ENCODE results near the gene TVP23A.

TVP23A gene

GRCh38 chr16:10817963-10818941 lies at the start of gene TVP23A:
Gene TVP23A (minus strand): TSS chr16:10818794. CDS start chr16:10818493, 301 bp downstream.
- H3K27me3 ChIP-seq (ENCODE audit: insufficient read depth, low read length) = peaks cover 10% of the 10 kb centered on the region
- no peaks in the 10 kb centered on the region for H3K36me3 ChIP-seq (ENCODE audit: insufficient read depth, low read depth, low read length)
- peak within 1 kb of the TSS; percentile 41; the same call in 1 of the 2 replicates for H3K9ac ChIP-seq (ENCODE audit: low read depth, low read length)
- peak within 1 kb of the TSS; percentile 64 for H3K4me3 ChIP-seq (ENCODE audit: low read length)
- H3K4me1 ChIP-seq (ENCODE audit: insufficient read depth, low read length) = no peaks in the 10 kb centered on the region
- H3K9me3 ChIP-seq (ENCODE audit: insufficient read depth, low read depth, low read length) = no peaks in the 10 kb centered on the region
- no peak within 1 kb of the TSS for H3K27ac ChIP-seq (ENCODE audit: low read length)

- Histone ChIP-seq H3K36me3 (ENCODE audit: insufficient read depth, low read depth, low read length) (no peaks in the 10 kb centered on the region), H3K27me3 (ENCODE audit: insufficient read depth, low read length) (peaks cover 2% of the 10 kb centered on the region; the same call in 1 of the 2 replicates), H3K27ac (ENCODE audit: low read length) (no peak overlapping the region), H3K4me1 (ENCODE audit: insufficient read depth, low read length) (no peaks in the 10 kb centered on the region), H3K4me3 (ENCODE audit: low read length) (no peak overlapping the region), H3K9ac (ENCODE audit: low read depth, low read length) (no peak overlapping the region), H3K9me3 (ENCODE audit: insufficient read depth, low read depth, low read length) (no peaks in the 10 kb centered on the region)
Observed at GRCh38 chr16:10868104-10868595, 49.6 kb upstream of the TVP23A start.

GRCh38 chr16:10867199-10867598 lies 48.6 kb upstream of the TVP23A start:
- Histone ChIP-seq H3K9ac (ENCODE audit: low read depth, low read length) (no peak overlapping the region), H3K9me3 (ENCODE audit: insufficient read depth, low read depth, low read length) (no peaks in the 10 kb centered on the region), H3K27me3 (ENCODE audit: insufficient read depth, low read length) (no peaks in the 10 kb centered on the region; the same call in 1 of the 2 replicates), H3K36me3 (ENCODE audit: insufficient read depth, low read depth, low read length) (no peaks in the 10 kb centered on the region), H3K4me1 (ENCODE audit: insufficient read depth, low read length) (no peaks in the 10 kb centered on the region), H3K27ac (ENCODE audit: low read length) (no peak overlapping the region), H3K4me3 (ENCODE audit: low read length) (no peak overlapping the region)

- H3K9ac ChIP-seq (ENCODE audit: low read depth, low read length) = no peak overlapping the region
- H3K27ac ChIP-seq (ENCODE audit: low read length) = no peak overlapping the region
- no peak overlapping the region for H3K4me3 ChIP-seq (ENCODE audit: low read length)
- no peaks in the 10 kb centered on the region for H3K9me3 ChIP-seq (ENCODE audit: insufficient read depth, low read depth, low read length)
- H3K4me1 ChIP-seq (ENCODE audit: insufficient read depth, low read length) = no peaks in the 10 kb centered on the region
- H3K27me3 ChIP-seq (ENCODE audit: insufficient read depth, low read length) = no peaks in the 10 kb centered on the region
- H3K36me3 ChIP-seq (ENCODE audit: insufficient read depth, low read depth, low read length) = no peaks in the 10 kb centered on the region
Observed at GRCh38 chr16:10865991-10866966, 47.7 kb upstream of the TVP23A start.

- Histone ChIP-seq H3K4me3 (ENCODE audit: low read length) (no peak overlapping the region), H3K9ac (ENCODE audit: low read depth, low read length) (no peak overlapping the region), H3K9me3 (ENCODE audit: insufficient read depth, low read depth, low read length) (no peaks in the 10 kb centered on the region; the same call in 1 of the 2 replicates), H3K4me1 (ENCODE audit: insufficient read depth, low read length) (no peaks in the 10 kb centered on the region), H3K27me3 (ENCODE audit: insufficient read depth, low read length) (no peaks in the 10 kb centered on the region), H3K36me3 (ENCODE audit: insufficient read depth, low read depth, low read length) (no peaks in the 10 kb centered on the region), H3K27ac (ENCODE audit: low read length) (no peak overlapping the region)
Observed at GRCh38 chr16:10862438-10862837, 43.8 kb upstream of the TVP23A start.

GRCh38 chr16:10859658-10860057 lies 41.1 kb upstream of the TVP23A start:
- no peak overlapping the region for H3K4me3 ChIP-seq (ENCODE audit: low read length)
- H3K9me3 ChIP-seq (ENCODE audit: insufficient read depth, low read depth, low read length) = no peaks in the 10 kb centered on the region; the same call in 1 of the 2 replicates
- H3K9ac ChIP-seq (ENCODE audit: low read depth, low read length) = no peak overlapping the region
- no peaks in the 10 kb centered on the region for H3K27me3 ChIP-seq (ENCODE audit: insufficient read depth, low read length)
- H3K36me3 ChIP-seq (ENCODE audit: insufficient read depth, low read depth, low read length) = no peaks in the 10 kb centered on the region
- no peak overlapping the region for H3K27ac ChIP-seq (ENCODE audit: low read length)
- H3K4me1 ChIP-seq (ENCODE audit: insufficient read depth, low read length) = no peaks in the 10 kb centered on the region

- H3K4me1 ChIP-seq (ENCODE audit: insufficient read depth, low read length) = no peaks in the 10 kb centered on the region
- H3K9ac ChIP-seq (ENCODE audit: low read depth, low read length) = no peak overlapping the region
- no peaks in the 10 kb centered on the region; the same call in 1 of the 2 replicates for H3K9me3 ChIP-seq (ENCODE audit: insufficient read depth, low read depth, low read length)
- H3K36me3 ChIP-seq (ENCODE audit: insufficient read depth, low read depth, low read length) = no peaks in the 10 kb centered on the region
- H3K27me3 ChIP-seq (ENCODE audit: insufficient read depth, low read length) = no peaks in the 10 kb centered on the region
- no peak overlapping the region for H3K4me3 ChIP-seq (ENCODE audit: low read length)
- no peak overlapping the region for H3K27ac ChIP-seq (ENCODE audit: low read length)
Observed at GRCh38 chr16:10859020-10859419, 40.4 kb upstream of the TVP23A start.

- no peak overlapping the region for H3K4me3 ChIP-seq (ENCODE audit: low read length)
- H3K9me3 ChIP-seq (ENCODE audit: insufficient read depth, low read depth, low read length) = no peaks in the 10 kb centered on the region; the same call in 1 of the 2 replicates
- H3K27ac ChIP-seq (ENCODE audit: low read length) = no peak overlapping the region
- H3K9ac ChIP-seq (ENCODE audit: low read depth, low read length) = no peak overlapping the region
- H3K4me1 ChIP-seq (ENCODE audit: insufficient read depth, low read length) = no peaks in the 10 kb centered on the region
- no peaks in the 10 kb centered on the region for H3K36me3 ChIP-seq (ENCODE audit: insufficient read depth, low read depth, low read length)
- H3K27me3 ChIP-seq (ENCODE audit: insufficient read depth, low read length) = no peaks in the 10 kb centered on the region
Observed at GRCh38 chr16:10858203-10858602, 39.6 kb upstream of the TVP23A start.

GRCh38 chr16:10856042-10856441 lies 37.4 kb upstream of the TVP23A start:
- H3K36me3 ChIP-seq (ENCODE audit: insufficient read depth, low read depth, low read length) = no peaks in the 10 kb centered on the region
- no peaks in the 10 kb centered on the region for H3K4me1 ChIP-seq (ENCODE audit: insufficient read depth, low read length)
- no peak overlapping the region for H3K4me3 ChIP-seq (ENCODE audit: low read length)
- no peaks in the 10 kb centered on the region; the same call in 1 of the 2 replicates for H3K9me3 ChIP-seq (ENCODE audit: insufficient read depth, low read depth, low read length)
- H3K27me3 ChIP-seq (ENCODE audit: insufficient read depth, low read length) = no peaks in the 10 kb centered on the region
- H3K27ac ChIP-seq (ENCODE audit: low read length) = no peak overlapping the region
- H3K9ac ChIP-seq (ENCODE audit: low read depth, low read length) = no peak overlapping the region

GRCh38 chr16:10852948-10853347 lies 34.4 kb upstream of the TVP23A start:
- H3K36me3 ChIP-seq (ENCODE audit: insufficient read depth, low read depth, low read length) = no peaks in the 10 kb centered on the region
- no peaks in the 10 kb centered on the region for H3K9me3 ChIP-seq (ENCODE audit: insufficient read depth, low read depth, low read length)
- H3K27ac ChIP-seq (ENCODE audit: low read length) = no peak overlapping the region
- H3K27me3 ChIP-seq (ENCODE audit: insufficient read depth, low read length) = no peaks in the 10 kb centered on the region
- H3K4me1 ChIP-seq (ENCODE audit: insufficient read depth, low read length) = no peaks in the 10 kb centered on the region
- H3K9ac ChIP-seq (ENCODE audit: low read depth, low read length) = no peak overlapping the region
- no peak overlapping the region for H3K4me3 ChIP-seq (ENCODE audit: low read length)

- Histone ChIP-seq H3K9me3 (ENCODE audit: insufficient read depth, low read depth, low read length) (no peaks in the 10 kb centered on the region), H3K4me1 (ENCODE audit: insufficient read depth, low read length) (no peaks in the 10 kb centered on the region), H3K27ac (ENCODE audit: low read length) (no peak overlapping the region), H3K9ac (ENCODE audit: low read depth, low read length) (no peak overlapping the region), H3K36me3 (ENCODE audit: insufficient read depth, low read depth, low read length) (no peaks in the 10 kb centered on the region), H3K27me3 (ENCODE audit: insufficient read depth, low read length) (no peaks in the 10 kb centered on the region), H3K4me3 (ENCODE audit: low read length) (no peak overlapping the region)
Observed at GRCh38 chr16:10852286-10852685, 33.7 kb upstream of the TVP23A start.

Data from iPS-20b (cell line).